ENCODE results near the gene CORIN. TPM values are rescaled to one million over a fixed set of nuclear protein-coding genes. Genes with fewer than 3 reads are reported as not detected.
A peak's percentile ranks its signal among the peaks of the same experiment; 100 is the strongest.

Gene CORIN
- total and polyA plus RNA-seq, 2 experiments from 2014 or later = not detected

GRCh38 chr4:47747211-47747610, 90.7 kb downstream of the CORIN start:
- H3K4me3 ChIP-seq = no peak overlapping the region
- H3K4me1 ChIP-seq (ENCODE audit: insufficient read depth) = peaks cover 17% of the 10 kb centered on the region
- H3K27me3 ChIP-seq (ENCODE audit: insufficient read depth) = no peaks in the 10 kb centered on the region
- Mint-ChIP-seq H3K4me1 (peaks cover 19% of the 10 kb centered on the region), H3K4me3 (no peak overlapping the region), H3K27ac (peak overlapping the region; percentile 78; the same call in 1 of the 2 replicates), H3K9me3 (peaks cover 4% of the 10 kb centered on the region; the same call in 2 of the 3 replicates), H3K36me3 (ENCODE audit: low read depth) (no peaks in the 10 kb centered on the region), H3K27me3 (ENCODE audit: insufficient read depth, low read depth, poor library complexity) (peaks cover 2% of the 10 kb centered on the region)
- H4K20me1 ChIP-seq (replicated peaks; ENCODE audit: insufficient read depth) = no peaks in the 10 kb centered on the region
- DNase-seq (ENCODE audit: low spot score) (no peak), ATAC-seq (no peak)
- H3K79me2 ChIP-seq (replicated peaks; ENCODE audit: insufficient read depth) = no peaks in the 10 kb centered on the region
- H3K36me3 ChIP-seq (ENCODE audit: insufficient read depth) = no peaks in the 10 kb centered on the region
- no peak for TF ChIP-seq CTCF (conservative IDR thresholded peaks at IDR 0.05; ENCODE audit: low read depth in 2 of 2)
- TF ChIP-seq NANOG (IDR thresholded peaks at IDR 0.05; ENCODE audit: borderline replicate concordance) = no peak
- TF ChIP-seq CREB1 (CRISPR knock-in tag; IDR thresholded peaks at IDR 0.05; ENCODE audit: low read depth) = no peak
- TF ChIP-seq ZNF462 (CRISPR knock-in tag; IDR thresholded peaks at IDR 0.05) = no peak
- no peak for TF ChIP-seq EZH2phosphoT487 (IDR thresholded peaks at IDR 0.05; ENCODE audit: unreplicated experiment)
- TF ChIP-seq ZNF331 (CRISPR knock-in tag; IDR thresholded peaks at IDR 0.05; ENCODE audit: low read depth) = no peak
- TF ChIP-seq EZH2 (IDR thresholded peaks at IDR 0.05; ENCODE audit: low read depth, unreplicated experiment) = no peak
- H2AFZ ChIP-seq = peak overlapping the region; percentile 56; the same call in 1 of the 2 replicates
- H3K27ac ChIP-seq (ENCODE audit: low read depth) = no peak overlapping the region
- no peaks in the 10 kb centered on the region for H3F3A ChIP-seq (replicated peaks; ENCODE audit: low read depth)
- peak overlapping the region; percentile 27; the same call in 1 of the 2 replicates for H3K4me2 ChIP-seq
- H3K9me2 ChIP-seq (ENCODE audit: insufficient read depth) = no peaks in the 10 kb centered on the region

All from GM23338 (cell line).